Calu3 (cell line): ENCODE data around the gene RAB22A. TPM values are rescaled to one million over a fixed set of nuclear protein-coding genes. Genes with fewer than 3 reads are reported as not detected.

ENCODE experiments used
- Bru-seq: library from RNA; stranded (reverse); fragments of 400-500 nt; gene quantifications from one replicate; lab custom pipeline; 2021; lab: Mats Ljungman, UMichigan
- BruChase-seq, 2 experiments: library from RNA; stranded (reverse); fragments of 400-500 nt; gene quantifications; one replicate each; lab custom pipeline; 2021; lab: Mats Ljungman, UMichigan
- BruUV-seq: library from RNA; stranded (reverse); fragments of 400-500 nt; replicated peaks from 2 replicates; lab custom pipeline; 2021; lab: Mats Ljungman, UMichigan
- CTCF ChIA-PET: fragments of 300-600 bp; sonication (Branson Sonifier 250); formaldehyde crosslinking; loops from one replicate; lab custom pipeline; 2022; ENCODE audit warnings: antibody characterized with exemption; lab: Charles Lee
- DNase-seq: peaks from one replicate; pipeline ENCODE4 v3.0.0; 2022
- H3K27ac Mint-ChIP-seq: one replicate; pipeline ENCODE4 v1.8.0; 2022; ENCODE audit warnings: mixed read lengths; ENCODE audit not compliant: unreplicated experiment
- H3K27me3 Mint-ChIP-seq: one replicate; pipeline ENCODE4 v1.8.0; 2022; ENCODE audit warnings: mixed read lengths; ENCODE audit not compliant: unreplicated experiment
- H3K36me3 Mint-ChIP-seq: one replicate; pipeline ENCODE4 v1.8.0; 2022; ENCODE audit warnings: mild to moderate bottlenecking, moderate library complexity, mixed read lengths; ENCODE audit not compliant: insufficient read depth, unreplicated experiment
- H3K4me1 Mint-ChIP-seq: one replicate; pipeline ENCODE4 v1.8.0; 2022; ENCODE audit warnings: mild to moderate bottlenecking, low read depth, mixed read lengths; ENCODE audit not compliant: unreplicated experiment
- H3K4me3 Mint-ChIP-seq: one replicate; pipeline ENCODE4 v1.8.0; 2022; ENCODE audit warnings: mild to moderate bottlenecking, low read depth, moderate library complexity, mixed read lengths; ENCODE audit not compliant: unreplicated experiment
- H3K9me3 Mint-ChIP-seq: one replicate; pipeline ENCODE4 v1.8.0; 2022; ENCODE audit warnings: low read depth, mixed read lengths; ENCODE audit not compliant: unreplicated experiment
- CTCF ChIP-seq: fragments of 200-600 bp; IDR thresholded peaks from one replicate; pipeline ENCODE4 v1.8.0; 2022; ENCODE audit warnings: antibody characterized with exemption; ENCODE audit not compliant: unreplicated experiment
- intact Hi-C: fragments of 100-400 bp; cut with micrococcal nuclease; formaldehyde crosslinking; loops from one replicate; pipeline ENCODE4 v1.10.0; 2022; ENCODE audit not compliant: unreplicated experiment
- long read RNA-seq: library from polyadenylated mRNA; stranded (forward); transcript quantifications from one replicate; pipeline ENCODE4 v2.0.0, GENCODE V29; 2022
- total RNA-seq: library from RNA; stranded (reverse); gene quantifications from 2 replicates; pipeline ENCODE4 v1.2.3, GENCODE V29; 2022

The RAB22A gene
- total RNA-seq (28.9 and 29.0 TPM in 2 replicates), Bru-seq, nascent RNA (percentile 93 among the genes with signal in this experiment), BruChase-seq, experiment 1, labeled RNA remaining after a 6-hour chase (percentile 94 among the genes with signal in this experiment), BruChase-seq, experiment 2, labeled RNA remaining after a 2-hour chase (percentile 90 among the genes with signal in this experiment)
- long read RNA-seq, full-length matches to known transcripts = 136 of 172 reads
- long read RNA-seq, partial matches to known transcripts = 1 of 172 reads
- long read RNA-seq, other reads (novel, unspliced or antisense) = 35 of 172 reads

DNA sequence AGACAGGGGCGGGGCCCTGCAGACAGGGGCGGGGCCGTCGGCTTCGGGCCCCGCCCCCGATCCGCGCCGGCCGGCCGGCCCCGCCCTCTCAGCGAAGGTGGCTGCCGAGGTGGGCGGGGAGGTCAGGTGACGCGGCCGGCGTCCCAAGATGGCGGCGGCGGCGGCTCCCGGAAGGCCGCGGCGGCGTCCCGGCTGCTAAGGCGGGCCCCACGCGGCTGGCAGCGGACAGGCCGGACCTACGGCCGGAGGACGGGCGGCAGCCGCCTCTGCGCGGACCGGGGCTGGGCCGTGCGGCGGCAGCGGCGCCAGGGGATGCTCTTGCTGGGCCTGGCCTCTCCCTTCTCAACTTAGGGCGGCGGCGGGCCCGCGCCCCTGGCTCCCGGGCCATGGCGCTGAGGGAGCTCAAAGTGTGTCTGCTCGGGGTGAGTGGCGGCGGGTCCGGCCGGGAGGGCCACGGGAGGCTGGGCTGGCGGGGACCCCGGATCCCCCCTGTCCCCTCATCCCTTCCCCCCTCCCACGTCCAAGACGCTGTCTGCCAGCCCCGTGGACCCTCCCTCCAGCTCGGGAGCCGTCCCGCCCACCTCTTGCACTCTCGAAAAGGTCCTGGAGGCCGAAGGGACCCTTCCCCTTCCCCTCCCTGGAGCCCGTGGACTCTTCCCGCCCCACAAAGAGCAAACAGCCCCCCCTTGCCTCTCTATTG is at the start of gene RAB22A:
Gene RAB22A (plus strand): TSS at position 125 of the 700 bp plus-strand sequence. CDS start 262 bp downstream, at position 387.
- CTCF ChIA-PET = interaction anchor here (0.8 to 1.2 kb wide), 2 partner anchors 24 to 79 kb away, joined by 3 to 5 read pairs; partner anchors contain the start of gene VAPB
- peaks cover 21% of the 10 kb centered on the region for H3K4me1 Mint-ChIP-seq
- H3K36me3 Mint-ChIP-seq = peaks cover 58% of the 10 kb centered on the region
- H3K27ac Mint-ChIP-seq = peak within 1 kb of the TSS; percentile 90
- intact Hi-C loops = no loop called here
- TF ChIP-seq CTCF = no peak
- H3K27me3 Mint-ChIP-seq = no peaks in the 10 kb centered on the region
- no peaks in the 10 kb centered on the region for H3K9me3 Mint-ChIP-seq
- peak; percentile 92 for DNase-seq
- peak within 1 kb of the TSS; percentile 91 for H3K4me3 Mint-ChIP-seq
- no TSS peak for BruUV-seq

DNA sequence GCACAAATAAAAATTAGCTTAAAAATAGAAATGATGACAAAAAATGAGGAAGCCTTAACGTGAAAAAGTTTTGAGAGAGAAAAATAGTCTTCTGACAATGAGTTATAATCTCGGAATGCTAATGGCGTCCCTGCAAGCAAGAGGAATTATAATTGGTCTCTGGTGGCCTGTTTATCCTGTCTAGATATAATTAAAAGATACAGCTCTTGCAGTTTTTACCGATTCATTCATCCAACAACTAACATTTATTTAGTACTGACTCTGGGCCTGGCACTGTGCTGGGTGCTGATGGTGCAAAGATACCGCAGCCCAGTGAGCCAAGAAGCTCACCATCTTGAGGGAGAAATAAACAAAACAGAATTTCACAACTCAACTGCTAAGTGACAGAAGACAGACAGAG is 49.5 kb upstream of the RAB22A start:
- CTCF ChIA-PET = interaction anchor here (0.8 kb wide), 1 partner anchor 12 kb away, joined by 4 read pairs; no protein-coding TSS in a partner anchor
- Mint-ChIP-seq H3K27ac (no peak overlapping the region), H3K27me3 (no peaks in the 10 kb centered on the region), H3K9me3 (no peaks in the 10 kb centered on the region), H3K4me1 (no peaks in the 10 kb centered on the region), H3K4me3 (no peak overlapping the region), H3K36me3 (no peaks in the 10 kb centered on the region)
- intact Hi-C loops = no loop called here
- no TSS peak for BruUV-seq
- TF ChIP-seq CTCF = no peak
- DNase-seq = no peak

DNA sequence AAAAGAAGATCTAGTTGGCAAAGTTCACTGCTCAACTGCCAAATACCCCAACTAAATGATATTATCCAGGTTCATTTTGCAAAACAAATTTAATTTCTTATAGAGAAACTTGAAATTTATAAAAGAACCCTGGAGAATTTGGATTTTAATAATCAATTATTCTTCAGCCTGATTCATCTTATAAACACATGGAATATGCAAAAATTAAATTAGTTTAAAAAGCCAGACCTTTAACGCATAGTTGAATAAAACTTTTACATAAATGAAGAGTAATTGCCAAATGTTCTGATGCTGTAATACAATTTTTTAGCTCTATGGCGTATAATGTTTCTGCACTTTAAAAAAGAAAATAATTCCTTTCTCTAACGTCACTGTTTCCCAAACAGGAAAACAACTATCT is 47.9 kb upstream of the RAB22A start:
- intact Hi-C loops = no loop called here
- H3K4me1 Mint-ChIP-seq = no peaks in the 10 kb centered on the region

GRCh38 chr20:58264271-58264670 is 45.2 kb upstream of the RAB22A start:
- no peak for DNase-seq
- Mint-ChIP-seq H3K36me3 (peaks cover 9% of the 10 kb centered on the region), H3K4me3 (no peak overlapping the region), H3K27ac (no peak overlapping the region), H3K27me3 (no peaks in the 10 kb centered on the region), H3K4me1 (no peaks in the 10 kb centered on the region), H3K9me3 (no peaks in the 10 kb centered on the region)
- intact Hi-C loops = no loop called here
- CTCF ChIA-PET = no interaction called here
- no peak for TF ChIP-seq CTCF
- no TSS peak for BruUV-seq

More for the DNA sequence above, 47.9 kb upstream of the RAB22A start:
- BruUV-seq = no TSS peak
- H3K9me3 Mint-ChIP-seq = no peaks in the 10 kb centered on the region
- no peak overlapping the region for H3K27ac Mint-ChIP-seq
- H3K27me3 Mint-ChIP-seq = no peaks in the 10 kb centered on the region
- CTCF ChIA-PET = no interaction called here
- no peak for TF ChIP-seq CTCF
- H3K4me3 Mint-ChIP-seq = no peak overlapping the region
- DNase-seq = no peak
- no peaks in the 10 kb centered on the region for H3K36me3 Mint-ChIP-seq
